Measurements from ENCODE around the gene KAT7.

GRCh38 chr17:49777563-49777962 is 10.9 kb upstream of the KAT7 start:
- TF ChIP-seq ZBTB33 (IDR thresholded peaks at IDR 0.05; ENCODE audit: borderline replicate concordance, low read depth) (no peak), REST (IDR thresholded peaks at IDR 0.05; ENCODE audit: low read depth, low read length) (no peak), POLR2AphosphoS5 (IDR thresholded peaks at IDR 0.05; ENCODE audit: low read depth, low read length) (no peak), EP300 (IDR thresholded peaks at IDR 0.05; ENCODE audit: borderline replicate concordance in 1 of 2, low read depth in 1 of 2, low read length in 1 of 2) (no peak), RAD21 (IDR thresholded peaks at IDR 0.05; ENCODE audit: low read length) (no peak), MXI1 (IDR thresholded peaks at IDR 0.05; ENCODE audit: low read depth, low read length) (no peak), MAX (IDR thresholded peaks at IDR 0.05; ENCODE audit: low read depth) (no peak)

Measured in SK-N-SH (cell line).